ENCODE measurements around the gene SLC49A4. TPM values are rescaled to one million over a fixed set of nuclear protein-coding genes. Genes with fewer than 3 reads are reported as not detected.

The SLC49A4 gene
- total RNA-seq, 1 donor = 43.4 TPM

GRCh38 chr3:122913539-122914100 lies 118.8 kb downstream of the SLC49A4 start:
- Histone ChIP-seq H3K4me3 (ENCODE audit: insufficient read depth, low read length) (no peak overlapping the region), H3K4me1 (ENCODE audit: insufficient read depth, low read length) (no peaks in the 10 kb centered on the region), H3K36me3 (ENCODE audit: insufficient read depth, low read length) (no peaks in the 10 kb centered on the region), H3K9me3 (ENCODE audit: low read depth, low read length) (no peaks in the 10 kb centered on the region), H3K4me2 (ENCODE audit: insufficient read depth, low read length) (no peak overlapping the region), H2AFZ (ENCODE audit: low read length) (no peak overlapping the region), H3K27me3 (ENCODE audit: insufficient read depth, low read length) (peaks cover 23% of the 10 kb centered on the region), H4K20me1 (ENCODE audit: insufficient read depth, low read length) (no peaks in the 10 kb centered on the region), H3K79me2 (ENCODE audit: insufficient read depth, low read length) (no peaks in the 10 kb centered on the region), H3K27ac (ENCODE audit: low read depth, low read length) (no peak overlapping the region)
- DNase-seq (ENCODE audit: insufficient read length, low spot score, missing footprints) = peak; percentile 59
- TF ChIP-seq, protein P1, sequence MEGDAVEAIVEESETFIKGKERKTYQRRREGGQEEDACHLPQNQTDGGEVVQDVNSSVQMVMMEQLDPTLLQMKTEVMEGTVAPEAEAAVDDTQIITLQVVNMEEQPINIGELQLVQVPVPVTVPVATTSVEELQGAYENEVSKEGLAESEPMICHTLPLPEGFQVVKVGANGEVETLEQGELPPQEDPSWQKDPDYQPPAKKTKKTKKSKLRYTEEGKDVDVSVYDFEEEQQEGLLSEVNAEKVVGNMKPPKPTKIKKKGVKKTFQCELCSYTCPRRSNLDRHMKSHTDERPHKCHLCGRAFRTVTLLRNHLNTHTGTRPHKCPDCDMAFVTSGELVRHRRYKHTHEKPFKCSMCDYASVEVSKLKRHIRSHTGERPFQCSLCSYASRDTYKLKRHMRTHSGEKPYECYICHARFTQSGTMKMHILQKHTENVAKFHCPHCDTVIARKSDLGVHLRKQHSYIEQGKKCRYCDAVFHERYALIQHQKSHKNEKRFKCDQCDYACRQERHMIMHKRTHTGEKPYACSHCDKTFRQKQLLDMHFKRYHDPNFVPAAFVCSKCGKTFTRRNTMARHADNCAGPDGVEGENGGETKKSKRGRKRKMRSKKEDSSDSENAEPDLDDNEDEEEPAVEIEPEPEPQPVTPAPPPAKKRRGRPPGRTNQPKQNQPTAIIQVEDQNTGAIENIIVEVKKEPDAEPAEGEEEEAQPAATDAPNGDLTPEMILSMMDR (IDR thresholded peaks at IDR 0.05; ENCODE audit: extremely low read depth, low read depth, low read length) = no peak

GRCh38 chr3:122915300-122916055 lies 120.6 kb downstream of the SLC49A4 start:
- Histone ChIP-seq H2AFZ (ENCODE audit: low read length) (no peak overlapping the region), H3K27ac (ENCODE audit: low read depth, low read length) (no peak overlapping the region), H3K9me3 (ENCODE audit: low read depth, low read length) (no peaks in the 10 kb centered on the region), H4K20me1 (ENCODE audit: insufficient read depth, low read length) (no peaks in the 10 kb centered on the region), H3K4me2 (ENCODE audit: insufficient read depth, low read length) (no peak overlapping the region), H3K79me2 (ENCODE audit: insufficient read depth, low read length) (no peaks in the 10 kb centered on the region), H3K27me3 (ENCODE audit: insufficient read depth, low read length) (peaks cover 25% of the 10 kb centered on the region), H3K36me3 (ENCODE audit: insufficient read depth, low read length) (no peaks in the 10 kb centered on the region), H3K4me3 (ENCODE audit: insufficient read depth, low read length) (no peak overlapping the region), H3K4me1 (ENCODE audit: insufficient read depth, low read length) (no peaks in the 10 kb centered on the region)
- peak; percentile 8 for DNase-seq (ENCODE audit: insufficient read length, low spot score, missing footprints)
- TF ChIP-seq, protein P1 (IDR thresholded peaks at IDR 0.05; ENCODE audit: extremely low read depth, low read depth, low read length) = no peak

DNA sequence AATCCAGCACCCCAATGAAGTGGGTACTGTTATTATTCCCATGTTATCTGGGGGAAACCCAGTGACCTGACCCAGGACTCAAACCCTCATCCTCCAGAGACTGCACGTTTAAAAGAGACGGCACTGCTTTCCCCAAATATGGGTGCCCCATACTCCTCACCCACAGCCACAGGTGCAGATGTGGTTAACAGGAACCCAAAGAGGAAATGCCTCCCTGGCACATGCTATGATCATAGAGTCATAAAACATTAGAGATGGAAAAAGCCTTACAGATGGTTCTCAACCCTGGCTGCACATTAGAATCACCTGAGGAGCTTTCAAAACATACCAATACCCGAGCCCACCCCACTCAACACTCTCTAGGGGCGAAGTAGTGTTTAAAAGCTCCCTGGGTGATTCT lies 121.2 kb downstream of the SLC49A4 start:
- peak; percentile 82 for DNase-seq (ENCODE audit: insufficient read length, low spot score, missing footprints)
- TF ChIP-seq, protein P1 (IDR thresholded peaks at IDR 0.05; ENCODE audit: extremely low read depth, low read depth, low read length) = no peak
- Histone ChIP-seq H2AFZ (ENCODE audit: low read length) (no peak overlapping the region), H3K27me3 (ENCODE audit: insufficient read depth, low read length) (peaks cover 31% of the 10 kb centered on the region), H3K9me3 (ENCODE audit: low read depth, low read length) (no peaks in the 10 kb centered on the region), H3K4me1 (ENCODE audit: insufficient read depth, low read length) (no peaks in the 10 kb centered on the region), H4K20me1 (ENCODE audit: insufficient read depth, low read length) (no peaks in the 10 kb centered on the region), H3K4me3 (ENCODE audit: insufficient read depth, low read length) (no peak overlapping the region), H3K36me3 (ENCODE audit: insufficient read depth, low read length) (no peaks in the 10 kb centered on the region), H3K4me2 (ENCODE audit: insufficient read depth, low read length) (no peak overlapping the region), H3K79me2 (ENCODE audit: insufficient read depth, low read length) (no peaks in the 10 kb centered on the region), H3K27ac (ENCODE audit: low read depth, low read length) (no peak overlapping the region)

- no peaks in the 10 kb centered on the region for H4K20me1 ChIP-seq (ENCODE audit: insufficient read depth, low read length)
- H3K27ac ChIP-seq (ENCODE audit: low read depth, low read length) = no peak overlapping the region
- H2AFZ ChIP-seq (ENCODE audit: low read length) = no peak overlapping the region
- peak; percentile 48 for DNase-seq (ENCODE audit: insufficient read length, low spot score, missing footprints)
- TF ChIP-seq, protein P1 (IDR thresholded peaks at IDR 0.05; ENCODE audit: extremely low read depth, low read depth, low read length) = no peak
- peaks cover 35% of the 10 kb centered on the region for H3K27me3 ChIP-seq (ENCODE audit: insufficient read depth, low read length)
- no peaks in the 10 kb centered on the region for H3K4me1 ChIP-seq (ENCODE audit: insufficient read depth, low read length)
- no peak overlapping the region for H3K4me3 ChIP-seq (ENCODE audit: insufficient read depth, low read length)
- no peak overlapping the region for H3K4me2 ChIP-seq (ENCODE audit: insufficient read depth, low read length)
- no peaks in the 10 kb centered on the region for H3K36me3 ChIP-seq (ENCODE audit: insufficient read depth, low read length)
- no peaks in the 10 kb centered on the region for H3K9me3 ChIP-seq (ENCODE audit: low read depth, low read length)
- H3K79me2 ChIP-seq (ENCODE audit: insufficient read depth, low read length) = no peaks in the 10 kb centered on the region
These were observed 121.7 kb downstream of the SLC49A4 start for GRCh38 chr3:122916580-122916979.

Measured in osteoblast (primary cell).